PC-3 (cell line): Measurements from ENCODE around the gene FSIP1. TPM values are rescaled to one million over a fixed set of nuclear protein-coding genes. Genes with fewer than 3 reads are reported as not detected.

Experiments
- ATAC-seq: fragments of 200-7000 bp; cut with Tn5 transposase; 2 replicates; pipeline ENCODE4 v1.9.1; 2020; ENCODE audit warnings: mild to moderate bottlenecking, moderate library complexity
- BruUV-seq: library from RNA; stranded (reverse); fragments of 400-500 nt; replicated peaks from 2 replicates; lab custom pipeline; 2021; lab: Mats Ljungman, UMichigan
- CTCF ChIA-PET: fragments of 300-600 bp; sonication (Branson Sonifier 250); formaldehyde crosslinking; loops from one replicate; lab custom pipeline; 2022; ENCODE audit warnings: antibody characterized with exemption; lab: Charles Lee
- POLR2A ChIA-PET: fragments of 300-600 bp; sonication (Branson Sonifier 250); formaldehyde crosslinking; loops from one replicate; lab custom pipeline; 2022; ENCODE audit warnings: antibody characterized with exemption; ENCODE audit not compliant: unreplicated experiment; lab: Charles Lee
- DNase-seq: peaks from one replicate; pipeline ENCODE4 v3.0.0-alpha.2; 2015
- H2AFZ ChIP-seq: fragments of 300-600 bp; sonication (generic); 2 replicates; pipeline ENCODE4 v1.6.0; 2016; ENCODE audit warnings: antibody characterized with exemption, low read length
- H3F3A ChIP-seq: fragments of 300-600 bp; sonication (generic); one replicate; pipeline ENCODE4 v1.6.0; 2017; ENCODE audit warnings: antibody characterized with exemption, low read length, control low read depth, mild to moderate bottlenecking; ENCODE audit not compliant: unreplicated experiment
- H3K27ac ChIP-seq: fragments of 300-600 bp; sonication (generic); 2 replicates; pipeline ENCODE4 v1.5.1; 2016; ENCODE audit warnings: mild to moderate bottlenecking, low read length
- H3K27me3 ChIP-seq: fragments of 300-600 bp; sonication (generic); 2 replicates; pipeline ENCODE4 v1.6.1; 2016; ENCODE audit warnings: low read length, mixed read lengths
- H3K36me3 ChIP-seq: fragments of 300-600 bp; sonication (generic); 2 replicates; pipeline ENCODE4 v1.6.1; 2016; ENCODE audit warnings: low read depth, mixed run types, low read length, mixed read lengths
- H3K4me1 ChIP-seq: fragments of 300-600 bp; sonication (generic); 2 replicates; pipeline ENCODE4 v1.5.1; 2016; ENCODE audit warnings: low read length; ENCODE audit not compliant: insufficient read depth
- H3K4me2 ChIP-seq: fragments of 300-600 bp; sonication (generic); 2 replicates; pipeline ENCODE4 v1.6.0; 2016; ENCODE audit warnings: low read length
- H3K4me3 ChIP-seq: fragments of 300-600 bp; sonication (generic); 2 replicates; pipeline ENCODE4 v1.5.1; 2016; ENCODE audit warnings: mild to moderate bottlenecking, low read length, mixed read lengths
- H3K79me2 ChIP-seq: fragments of 300-600 bp; sonication (generic); 2 replicates; pipeline ENCODE4 v1.6.1; 2017; ENCODE audit warnings: low read length, mixed read lengths
- H3K9ac ChIP-seq: fragments of 300-600 bp; sonication (generic); 2 replicates; pipeline ENCODE4 v1.6.0; 2016; ENCODE audit warnings: mild to moderate bottlenecking, low read length
- H3K9me2 ChIP-seq: fragments of 300-600 bp; sonication (generic); replicated peaks from 2 replicates; pipeline ENCODE4 v1.6.1; 2016; ENCODE audit warnings: mixed run types, low read length, mixed read lengths
- H3K9me3 ChIP-seq: fragments of 300-600 bp; sonication (generic); 2 replicates; pipeline ENCODE4 v1.6.1; 2016; ENCODE audit warnings: low read length, mixed read lengths
- H4K20me1 ChIP-seq: fragments of 300-600 bp; sonication (generic); 2 replicates; pipeline ENCODE4 v1.6.1; 2016; ENCODE audit warnings: low read length, mixed read lengths
- CTCF ChIP-seq: fragments of 300-600 bp; sonication (generic); conservative IDR thresholded peaks from 2 replicates; pipeline ENCODE4 v1.5.1; 2017; ENCODE audit warnings: antibody characterized with exemption, low read depth, mild to moderate bottlenecking, low read length
- EZH2 ChIP-seq: fragments of 300-600 bp; sonication (generic); IDR thresholded peaks from one replicate; pipeline ENCODE4 v1.6.1; 2017; ENCODE audit warnings: antibody characterized with exemption, mild to moderate bottlenecking, low read length; ENCODE audit not compliant: unreplicated experiment
- EZH2phosphoT487 ChIP-seq: fragments of 300-600 bp; sonication (generic); IDR thresholded peaks from 2 replicates; pipeline ENCODE4 v1.6.1; 2018; ENCODE audit warnings: mild to moderate bottlenecking, antibody characterized with exemption, low read length, borderline replicate concordance
- intact Hi-C: fragments of 100-400 bp; cut with micrococcal nuclease; formaldehyde crosslinking; loops from 2 replicates; pipeline ENCODE4 v1.9.0; 2023
- total RNA-seq: library from RNA; depleted of rRNA; stranded (reverse); fragments of >200 nt; gene quantifications from 2 replicates; pipeline ENCODE4 v1.2.3, GENCODE V29; 2014

Gene FSIP1
- total RNA-seq, 1 experiment from 2014 or later, result 0.07 TPM

DNA sequence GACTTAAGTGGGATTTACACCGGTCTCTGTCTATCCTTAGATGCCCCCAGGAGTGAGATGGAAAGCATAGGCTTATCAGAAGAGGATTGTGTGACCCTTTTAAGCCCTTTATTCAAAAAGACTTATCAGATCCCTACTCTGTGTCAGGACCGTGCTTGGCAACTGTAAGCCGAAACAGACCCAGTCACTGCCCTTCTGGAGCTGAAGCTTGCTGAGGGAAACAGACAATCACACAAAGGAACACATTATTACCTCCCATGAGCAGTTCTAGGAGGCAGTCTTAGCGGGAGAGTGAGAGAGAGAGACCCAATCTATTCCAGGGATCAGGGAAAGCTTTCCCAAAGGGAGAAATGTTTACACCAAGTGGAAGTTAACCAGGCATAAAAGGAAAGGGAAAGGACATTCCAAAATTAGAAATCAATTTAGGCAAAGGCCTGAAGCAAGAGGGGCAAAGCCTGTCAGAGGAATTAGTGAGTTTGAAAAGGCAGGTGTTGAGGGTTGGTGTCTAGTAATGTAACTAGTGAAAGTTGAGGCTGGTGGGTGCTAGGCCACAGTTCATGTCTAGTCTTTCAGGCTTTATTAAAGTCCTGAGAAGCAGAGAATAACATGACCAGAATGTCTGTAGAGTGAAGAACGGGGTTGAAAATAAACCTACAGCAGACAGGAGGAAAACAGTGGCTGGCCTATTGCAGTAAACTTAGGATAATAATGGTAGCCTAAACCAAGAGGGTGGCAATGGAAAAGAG is 115.1 kb downstream of the FSIP1 start:
- Histone ChIP-seq H3K27ac (no peak overlapping the region), H3F3A (no peaks in the 10 kb centered on the region), H3K36me3 (no peaks in the 10 kb centered on the region), H3K9ac (no peak overlapping the region), H3K27me3 (no peaks in the 10 kb centered on the region), H3K9me2 (no peaks in the 10 kb centered on the region), H3K4me3 (no peak overlapping the region), H4K20me1 (no peaks in the 10 kb centered on the region), H2AFZ (no peak overlapping the region), H3K79me2 (no peaks in the 10 kb centered on the region), H3K4me1 (no peaks in the 10 kb centered on the region), H3K9me3 (no peaks in the 10 kb centered on the region), H3K4me2 (no peak overlapping the region)
- BruUV-seq, result no TSS peak
- ATAC-seq (no peak), DNase-seq (no peak)
- ChIA-PET POLR2A (no interaction called here), CTCF (no interaction called here)
- TF ChIP-seq EZH2, result no peak
- no peak for TF ChIP-seq EZH2phosphoT487
- TF ChIP-seq CTCF, result no peak
- intact Hi-C loops, result no loop called here

GRCh38 chr15:39666677-39667076 is 116.0 kb downstream of the FSIP1 start:
- Histone ChIP-seq H3K36me3 (no peaks in the 10 kb centered on the region), H3K4me3 (no peak overlapping the region), H4K20me1 (no peaks in the 10 kb centered on the region), H3K79me2 (no peaks in the 10 kb centered on the region), H3K27ac (no peak overlapping the region), H3K9me2 (no peaks in the 10 kb centered on the region), H3K27me3 (no peaks in the 10 kb centered on the region), H3K4me2 (no peak overlapping the region), H3K9ac (no peak overlapping the region), H3K9me3 (no peaks in the 10 kb centered on the region), H2AFZ (no peak overlapping the region), H3F3A (no peaks in the 10 kb centered on the region), H3K4me1 (peaks cover 2% of the 10 kb centered on the region; the same call in 1 of the 2 replicates)
- ChIA-PET CTCF (no interaction called here), POLR2A (no interaction called here)
- no TSS peak for BruUV-seq
- intact Hi-C loops, result no loop called here
- TF ChIP-seq EZH2, result no peak
- TF ChIP-seq EZH2phosphoT487, result no peak
- no peak for TF ChIP-seq CTCF
- ATAC-seq (no peak), DNase-seq (no peak)

- Histone ChIP-seq H3K79me2 (no peaks in the 10 kb centered on the region), H2AFZ (no peak overlapping the region), H3K27me3 (no peaks in the 10 kb centered on the region), H3K4me3 (no peak overlapping the region), H3F3A (no peaks in the 10 kb centered on the region), H3K36me3 (no peaks in the 10 kb centered on the region), H3K4me1 (peaks cover 6% of the 10 kb centered on the region; the same call in 1 of the 2 replicates), H3K9ac (no peak overlapping the region), H3K4me2 (no peak overlapping the region), H3K27ac (no peak overlapping the region), H3K9me2 (no peaks in the 10 kb centered on the region), H4K20me1 (no peaks in the 10 kb centered on the region), H3K9me3 (no peaks in the 10 kb centered on the region)
- ATAC-seq, result no peak
- no peak for DNase-seq
- ChIA-PET CTCF (no interaction called here), POLR2A (no interaction called here)
- BruUV-seq, result no TSS peak
- intact Hi-C loops, result no loop called here
- TF ChIP-seq CTCF, result no peak
- no peak for TF ChIP-seq EZH2phosphoT487
- TF ChIP-seq EZH2, result no peak
These were observed 116.9 kb downstream of the FSIP1 start for GRCh38 chr15:39665629-39666250.
